ENCODE results near the gene MELK. TPM values are rescaled to one million over a fixed set of nuclear protein-coding genes. Genes with fewer than 3 reads are reported as not detected.

The MELK gene
- total RNA-seq, 1 experiment from 2014 or later, result 33.3 TPM

DNA sequence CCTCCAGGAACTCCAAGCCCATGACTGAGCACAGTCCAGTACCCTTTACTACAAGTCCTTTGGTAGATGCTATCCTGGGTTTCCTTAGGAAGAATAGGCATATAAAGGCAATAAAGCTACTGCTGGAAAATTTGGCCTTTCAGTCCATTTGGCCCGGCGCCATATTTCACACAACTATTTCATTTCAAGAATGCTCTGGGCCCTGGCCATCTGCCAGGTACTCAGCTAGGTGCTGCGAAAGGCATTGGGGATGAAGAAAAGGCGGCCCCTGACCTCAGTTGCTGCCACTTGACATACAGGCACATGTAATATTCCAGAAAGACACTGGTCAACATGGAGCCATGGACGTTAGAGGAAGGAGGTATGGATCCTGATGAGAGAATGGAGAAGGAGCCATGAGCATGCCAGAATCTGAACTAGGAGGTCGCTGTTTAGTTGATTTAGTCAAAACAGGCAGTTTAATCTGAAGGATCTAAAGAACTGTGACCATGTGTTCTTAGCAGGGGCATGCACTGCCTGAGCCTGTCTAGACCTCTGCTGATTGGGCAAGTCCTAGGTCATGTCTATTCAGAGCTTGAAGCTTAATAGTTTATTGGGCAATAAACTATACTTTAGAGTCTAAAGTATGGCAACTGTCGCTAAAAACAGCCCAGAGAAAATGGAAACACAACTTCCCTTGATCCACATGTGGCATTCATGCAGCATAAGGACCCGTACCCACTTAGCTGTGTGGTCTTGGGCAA lies 149.3 kb downstream of the MELK start:
- Mint-ChIP-seq H3K4me3 (ENCODE audit: unreplicated experiment) (no peak overlapping the region), H3K4me1 (ENCODE audit: insufficient read depth, unreplicated experiment) (no peaks in the 10 kb centered on the region), H3K36me3 (ENCODE audit: insufficient read depth, unreplicated experiment) (no peaks in the 10 kb centered on the region), H3K9me3 (ENCODE audit: unreplicated experiment) (no peaks in the 10 kb centered on the region), H3K27ac (ENCODE audit: low read depth, unreplicated experiment) (no peak overlapping the region), H3K27me3 (ENCODE audit: insufficient read depth, unreplicated experiment) (peaks cover 38% of the 10 kb centered on the region)
- no TSS peak for BruUV-seq (replicated peaks)
- POLR2A ChIA-PET, result interaction anchor here (0.6 kb wide), 1 partner anchor 299 kb away, joined by 4 read pairs; no protein-coding TSS in a partner anchor
- TF ChIP-seq, protein P1, sequence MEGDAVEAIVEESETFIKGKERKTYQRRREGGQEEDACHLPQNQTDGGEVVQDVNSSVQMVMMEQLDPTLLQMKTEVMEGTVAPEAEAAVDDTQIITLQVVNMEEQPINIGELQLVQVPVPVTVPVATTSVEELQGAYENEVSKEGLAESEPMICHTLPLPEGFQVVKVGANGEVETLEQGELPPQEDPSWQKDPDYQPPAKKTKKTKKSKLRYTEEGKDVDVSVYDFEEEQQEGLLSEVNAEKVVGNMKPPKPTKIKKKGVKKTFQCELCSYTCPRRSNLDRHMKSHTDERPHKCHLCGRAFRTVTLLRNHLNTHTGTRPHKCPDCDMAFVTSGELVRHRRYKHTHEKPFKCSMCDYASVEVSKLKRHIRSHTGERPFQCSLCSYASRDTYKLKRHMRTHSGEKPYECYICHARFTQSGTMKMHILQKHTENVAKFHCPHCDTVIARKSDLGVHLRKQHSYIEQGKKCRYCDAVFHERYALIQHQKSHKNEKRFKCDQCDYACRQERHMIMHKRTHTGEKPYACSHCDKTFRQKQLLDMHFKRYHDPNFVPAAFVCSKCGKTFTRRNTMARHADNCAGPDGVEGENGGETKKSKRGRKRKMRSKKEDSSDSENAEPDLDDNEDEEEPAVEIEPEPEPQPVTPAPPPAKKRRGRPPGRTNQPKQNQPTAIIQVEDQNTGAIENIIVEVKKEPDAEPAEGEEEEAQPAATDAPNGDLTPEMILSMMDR (IDR thresholded peaks at IDR 0.05; ENCODE audit: unreplicated experiment), result no peak
- intact Hi-C loops (cut with micrococcal nuclease), result no loop called here
- peak; percentile 71 for DNase-seq (ENCODE audit: unreplicated experiment)
- CTCF ChIA-PET, result interaction anchor here (0.7 to 1.2 kb wide), 2 partner anchors 15 to 237 kb away, joined by 3 read pairs; no protein-coding TSS in a partner anchor

DNA sequence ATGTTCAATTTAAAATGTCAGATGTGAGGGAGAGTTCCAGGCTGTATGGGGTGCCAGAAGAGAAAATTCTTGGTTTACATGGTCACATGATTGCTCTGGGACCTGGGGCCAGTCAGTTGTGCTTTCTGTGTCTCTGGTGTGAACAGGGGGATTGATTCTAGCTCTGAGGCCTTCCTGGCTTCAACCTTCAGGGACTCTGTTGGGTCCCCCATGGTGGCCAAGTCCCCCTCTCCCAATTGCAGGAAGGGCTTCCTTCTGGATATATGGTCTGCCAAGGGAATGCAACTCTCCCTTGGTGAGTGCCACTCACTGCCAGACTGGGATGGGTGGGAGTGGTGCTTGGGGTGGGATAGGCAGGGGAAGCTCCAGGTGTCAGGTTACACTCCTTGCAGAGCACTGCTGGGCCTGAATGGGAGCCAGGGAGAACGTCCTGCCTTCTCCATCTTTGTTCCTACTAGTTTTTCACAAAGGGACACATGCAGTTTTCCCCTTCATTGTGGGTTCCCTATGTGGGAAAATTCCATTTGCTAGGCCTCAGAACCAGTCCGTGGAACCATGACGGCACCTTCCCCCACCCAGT lies 153.2 kb downstream of the MELK start:
- TF ChIP-seq, protein P1 (IDR thresholded peaks at IDR 0.05; ENCODE audit: unreplicated experiment), result no peak
- no TSS peak for BruUV-seq (replicated peaks)
- no peaks in the 10 kb centered on the region for H3K9me3 Mint-ChIP-seq (ENCODE audit: unreplicated experiment)
- no peak overlapping the region for H3K27ac Mint-ChIP-seq (ENCODE audit: low read depth, unreplicated experiment)
- intact Hi-C loops (cut with micrococcal nuclease), result loop anchor here (5.0 kb wide), 1 partner anchor 129 kb away; no protein-coding TSS in a partner anchor
- no peak overlapping the region for H3K4me3 Mint-ChIP-seq (ENCODE audit: unreplicated experiment)
- no peaks in the 10 kb centered on the region for H3K4me1 Mint-ChIP-seq (ENCODE audit: insufficient read depth, unreplicated experiment)
- H3K36me3 Mint-ChIP-seq (ENCODE audit: insufficient read depth, unreplicated experiment), result peaks cover 5% of the 10 kb centered on the region
- ChIA-PET POLR2A (interaction anchor here (0.5 to 0.6 kb wide), 2 partner anchors 63 to 96 kb away, joined by 3 read pairs; no protein-coding TSS in a partner anchor), CTCF (no interaction called here)
- DNase-seq (ENCODE audit: unreplicated experiment), result peak; percentile 8
- H3K27me3 Mint-ChIP-seq (ENCODE audit: insufficient read depth, unreplicated experiment), result peaks cover 12% of the 10 kb centered on the region

Other genes starting within 250 kb of the MELK start
- 17.8 and 18.6 TPM in 2 replicates for gene RNF38, start 172.6 kb upstream of the MELK start, total RNA-seq (2022)

All from MCF 10A (cell line).